Activated CD8-positive, alpha-beta memory T cell treated with anti-CD3 and anti-CD28 coated beads, Interleukin-2, amount 50 U/mL, for 48 hours (primary cell): Measurements from ENCODE around the gene BCAN.
"Not testable (repeated sequence)": the region's sequence is repeated elsewhere in the genome, so short reads cannot be mapped to it uniquely, and the experiment has no call there.

Experiments used
- DNase-seq: peaks from one replicate; pipeline ENCODE4 v3.0.0-alpha.2; 2020

The BCAN gene, protein sequence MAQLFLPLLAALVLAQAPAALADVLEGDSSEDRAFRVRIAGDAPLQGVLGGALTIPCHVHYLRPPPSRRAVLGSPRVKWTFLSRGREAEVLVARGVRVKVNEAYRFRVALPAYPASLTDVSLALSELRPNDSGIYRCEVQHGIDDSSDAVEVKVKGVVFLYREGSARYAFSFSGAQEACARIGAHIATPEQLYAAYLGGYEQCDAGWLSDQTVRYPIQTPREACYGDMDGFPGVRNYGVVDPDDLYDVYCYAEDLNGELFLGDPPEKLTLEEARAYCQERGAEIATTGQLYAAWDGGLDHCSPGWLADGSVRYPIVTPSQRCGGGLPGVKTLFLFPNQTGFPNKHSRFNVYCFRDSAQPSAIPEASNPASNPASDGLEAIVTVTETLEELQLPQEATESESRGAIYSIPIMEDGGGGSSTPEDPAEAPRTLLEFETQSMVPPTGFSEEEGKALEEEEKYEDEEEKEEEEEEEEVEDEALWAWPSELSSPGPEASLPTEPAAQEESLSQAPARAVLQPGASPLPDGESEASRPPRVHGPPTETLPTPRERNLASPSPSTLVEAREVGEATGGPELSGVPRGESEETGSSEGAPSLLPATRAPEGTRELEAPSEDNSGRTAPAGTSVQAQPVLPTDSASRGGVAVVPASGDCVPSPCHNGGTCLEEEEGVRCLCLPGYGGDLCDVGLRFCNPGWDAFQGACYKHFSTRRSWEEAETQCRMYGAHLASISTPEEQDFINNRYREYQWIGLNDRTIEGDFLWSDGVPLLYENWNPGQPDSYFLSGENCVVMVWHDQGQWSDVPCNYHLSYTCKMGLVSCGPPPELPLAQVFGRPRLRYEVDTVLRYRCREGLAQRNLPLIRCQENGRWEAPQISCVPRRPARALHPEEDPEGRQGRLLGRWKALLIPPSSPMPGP

DNA sequence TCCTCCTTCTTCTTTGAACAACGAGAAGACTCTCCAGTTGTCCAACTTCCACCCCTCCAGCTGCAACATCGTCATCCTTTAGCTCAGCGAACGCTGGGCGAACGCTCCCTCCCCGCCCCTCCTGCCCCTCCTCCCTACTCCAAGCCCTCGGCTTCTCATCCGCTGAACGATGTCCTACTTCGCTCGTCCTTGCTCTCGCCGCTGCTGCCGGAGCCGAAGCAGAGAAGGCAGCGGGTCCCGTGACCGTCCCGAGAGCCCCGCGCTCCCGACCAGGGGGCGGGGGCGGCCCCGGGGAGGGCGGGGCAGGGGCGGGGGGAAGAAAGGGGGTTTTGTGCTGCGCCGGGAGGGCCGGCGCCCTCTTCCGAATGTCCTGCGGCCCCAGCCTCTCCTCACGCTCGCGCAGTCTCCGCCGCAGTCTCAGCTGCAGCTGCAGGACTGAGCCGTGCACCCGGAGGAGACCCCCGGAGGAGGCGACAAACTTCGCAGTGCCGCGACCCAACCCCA is at the start of gene BCAN:
TSS of gene BCAN (plus strand) at position 357 of the 504 bp plus-strand sequence. CDS start 3,938 bp downstream, outside the sequence.
- no peak for DNase-seq

DNA sequence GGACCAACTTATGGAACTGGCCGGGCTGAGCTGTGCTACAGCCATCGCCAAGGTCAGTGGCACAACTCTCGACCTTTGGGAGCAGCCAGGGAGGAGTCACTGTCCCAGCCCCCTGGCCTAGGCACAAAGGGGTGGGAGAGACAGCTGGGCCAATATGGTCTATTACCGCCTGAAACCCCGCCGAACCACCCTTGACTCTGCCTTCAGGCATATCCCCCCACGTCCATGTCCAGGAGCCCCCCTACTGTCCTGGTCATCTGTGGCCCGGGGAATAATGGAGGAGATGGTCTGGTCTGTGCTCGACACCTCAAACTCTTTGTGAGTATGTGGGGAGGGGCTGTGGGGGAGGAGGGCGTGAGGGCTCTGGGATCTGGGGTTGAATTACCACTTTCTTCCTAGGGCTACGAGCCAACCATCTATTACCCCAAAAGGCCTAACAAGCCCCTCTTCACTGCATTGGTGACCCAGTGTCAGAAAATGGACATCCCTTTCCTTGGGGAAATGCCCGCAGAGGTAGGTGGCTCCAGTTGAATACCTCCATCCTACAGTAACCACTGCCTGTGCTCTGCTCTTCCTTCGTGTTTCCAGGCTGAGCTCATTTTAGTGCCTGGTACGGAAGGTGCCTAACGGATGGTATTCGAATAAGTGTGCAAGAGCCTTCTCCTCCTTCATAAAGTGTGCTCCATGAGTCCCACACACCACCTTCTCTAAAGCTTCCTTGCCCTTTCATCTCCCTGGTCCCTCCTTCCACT is 49.6 kb upstream of the BCAN start:
- no peak for DNase-seq

DNA sequence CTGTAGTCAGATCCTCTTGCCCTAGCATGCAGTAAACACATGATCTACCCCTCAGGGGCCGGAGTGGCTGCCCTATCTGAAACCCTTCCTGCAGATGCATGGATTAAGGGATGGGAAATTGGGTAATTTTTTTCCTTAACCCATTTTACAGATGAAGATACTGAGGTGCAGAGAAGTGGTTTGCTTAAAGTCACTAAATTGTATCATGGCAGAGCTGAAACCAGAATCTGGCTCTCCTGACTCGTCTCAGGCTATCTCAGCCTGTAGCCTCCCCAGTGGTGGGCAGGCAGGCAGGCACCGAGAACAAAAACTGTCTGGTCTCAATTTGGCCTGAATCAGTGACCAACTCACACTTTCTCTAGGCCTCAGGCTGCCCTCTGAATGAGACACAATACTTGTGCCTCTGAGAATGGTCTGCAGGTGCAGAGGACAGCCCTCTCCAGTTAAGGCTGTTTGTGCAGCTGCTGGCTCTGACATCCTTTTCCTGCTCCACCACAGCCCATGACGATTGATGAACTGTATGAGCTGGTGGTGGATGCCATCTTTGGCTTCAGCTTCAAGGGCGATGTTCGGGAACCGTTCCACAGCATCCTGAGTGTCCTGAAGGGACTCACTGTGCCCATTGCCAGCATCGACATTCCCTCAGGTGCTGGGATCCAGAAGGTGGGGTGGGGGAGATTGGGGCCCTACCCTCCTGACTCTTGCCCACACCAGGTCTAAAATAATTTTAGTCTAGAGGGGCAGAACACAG is 48.8 kb upstream of the BCAN start:
- no peak for DNase-seq

DNA sequence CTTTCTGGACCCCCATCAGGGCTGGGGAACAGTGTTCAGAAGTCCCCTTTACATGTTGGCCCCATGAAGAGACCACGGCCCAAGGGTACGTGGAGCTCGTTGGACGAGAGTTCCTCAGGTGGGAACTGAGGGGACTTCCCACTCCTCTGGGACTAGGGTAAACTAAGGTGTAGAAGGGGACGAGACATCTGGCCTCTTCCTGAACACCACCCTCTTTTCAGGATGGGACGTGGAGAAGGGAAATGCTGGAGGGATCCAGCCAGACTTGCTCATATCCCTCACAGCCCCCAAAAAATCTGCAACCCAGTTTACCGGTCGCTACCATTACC is 48.3 kb upstream of the BCAN start:
- no peak for DNase-seq

GRCh38 chr1:156594190-156594589 is 47.7 kb upstream of the BCAN start:
- DNase-seq, result no peak

DNA sequence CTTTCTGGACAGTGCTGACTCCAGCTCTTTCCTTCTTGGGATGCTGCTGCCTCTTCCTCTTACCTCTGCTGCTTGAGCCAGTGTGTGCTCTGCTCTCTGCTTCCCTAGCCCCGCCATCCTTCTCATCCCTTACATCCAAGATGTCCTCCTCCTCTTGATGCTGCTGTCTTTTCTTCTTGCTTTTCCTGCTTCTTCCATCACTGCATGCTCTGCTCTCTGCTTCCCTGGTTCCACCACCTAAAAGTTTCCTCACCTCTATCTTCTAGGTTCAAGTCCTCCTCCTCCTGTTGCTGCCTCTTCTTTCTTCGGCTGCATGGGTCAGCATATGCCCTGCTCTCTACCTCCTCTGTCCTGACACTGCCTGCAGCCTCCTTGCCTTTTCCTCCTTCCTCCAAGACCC is 46.9 kb upstream of the BCAN start:
- no peak for DNase-seq

- DNase-seq, result no peak
Measured at GRCh38 chr1:156596426-156596825, 45.5 kb upstream of the BCAN start.

- DNase-seq, result no peak
Measured at GRCh38 chr1:156598125-156598524, 43.8 kb upstream of the BCAN start.

GRCh38 chr1:156598731-156599432 is 43.0 kb upstream of the BCAN start:
- DNase-seq, result no peak

DNA sequence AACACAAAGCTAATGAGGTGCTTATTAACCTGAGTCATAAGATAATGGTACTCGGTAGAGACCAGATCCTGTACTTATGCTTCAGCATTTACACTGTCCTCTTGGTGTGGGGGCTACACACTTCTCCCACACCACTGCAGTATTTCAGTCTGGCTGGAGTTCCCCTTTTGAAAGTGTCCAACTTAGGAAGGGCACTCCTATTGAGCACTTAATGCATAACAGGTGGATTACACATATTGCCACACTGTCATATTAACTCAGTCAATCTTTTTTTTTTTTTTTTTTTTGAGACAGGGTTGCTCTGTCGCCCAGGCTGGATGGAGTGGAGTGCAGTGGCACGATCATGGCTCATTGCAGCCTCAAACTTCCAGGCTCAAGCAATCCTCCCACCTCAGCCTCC is 42.1 kb upstream of the BCAN start:
- no peak for DNase-seq

DNA sequence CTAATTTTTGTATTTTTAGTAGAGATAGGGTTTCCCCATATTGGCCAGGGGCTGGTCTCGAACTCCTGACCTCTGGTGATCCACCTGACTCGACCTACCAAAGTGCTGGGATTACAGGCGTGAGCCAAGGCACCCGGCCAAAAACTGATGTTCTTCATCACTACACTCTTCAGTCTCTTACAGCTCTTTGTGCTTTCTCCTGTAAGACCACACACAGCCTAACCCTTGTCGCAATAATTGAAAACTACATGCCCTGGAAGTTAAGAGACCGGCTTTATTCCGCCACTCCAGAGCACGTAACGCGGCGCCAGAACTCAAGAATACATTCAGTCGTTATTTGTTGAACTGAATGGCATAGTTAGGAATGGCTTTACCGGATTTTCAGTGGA is 41.2 kb upstream of the BCAN start:
- no peak for DNase-seq

DNA sequence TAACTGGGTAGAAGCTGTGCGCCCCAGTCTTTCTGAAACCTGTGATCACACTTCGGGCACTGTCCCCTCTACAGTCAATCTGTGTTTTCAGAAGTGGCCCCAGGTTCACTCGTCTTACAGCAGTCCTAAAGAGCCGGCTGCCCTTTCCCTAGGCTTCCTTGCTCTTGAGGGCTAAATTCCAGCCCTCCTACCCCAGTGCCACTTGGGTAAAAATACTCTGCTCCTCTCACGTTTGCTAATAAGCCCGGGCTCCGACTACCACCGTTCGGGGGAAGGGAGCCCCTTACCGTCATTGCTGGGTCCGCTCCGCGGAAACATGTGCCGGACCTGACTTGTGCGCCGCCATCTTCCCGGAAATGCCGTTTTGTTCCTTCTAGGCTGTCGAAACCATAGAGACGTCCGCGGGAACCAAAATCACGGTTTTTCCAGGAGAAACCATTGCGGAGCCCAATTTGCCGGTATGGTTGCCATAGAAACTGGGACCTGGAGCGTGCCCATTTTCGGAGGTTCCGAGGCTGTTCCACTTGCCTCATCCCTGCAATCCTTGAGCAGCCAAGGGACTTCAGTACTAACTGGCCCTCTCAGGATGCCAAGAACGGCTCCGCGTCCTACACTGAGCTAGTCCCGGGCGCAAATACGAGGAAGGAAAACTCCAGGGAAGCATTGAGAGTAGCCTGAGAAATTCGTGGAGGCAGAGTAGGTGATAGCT is 40.6 kb upstream of the BCAN start, which contains the start of gene GPATCH4:
TSS of gene GPATCH4 (minus strand) at position 358 of the 709 bp plus-strand sequence.
- DNase-seq, result peak; percentile 87

DNA sequence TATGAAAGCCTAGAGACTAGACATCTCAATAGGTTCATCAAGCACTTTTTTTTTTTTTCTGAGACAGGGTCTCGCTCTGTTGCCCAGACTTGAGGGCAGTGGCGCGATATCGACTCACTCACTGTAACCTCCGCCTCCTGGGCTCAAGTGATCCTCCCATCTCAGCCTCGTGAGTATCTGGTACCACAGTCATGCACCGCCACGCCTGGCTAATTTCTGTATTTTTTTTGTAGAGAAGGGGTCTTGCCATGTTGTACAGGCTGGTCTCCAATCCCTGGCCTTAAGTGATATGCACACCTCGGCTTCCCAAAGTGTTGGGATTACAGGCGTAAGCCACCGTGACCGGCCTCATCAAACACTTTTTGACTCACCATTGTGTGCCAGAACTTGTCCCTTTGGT is 40.0 kb upstream of the BCAN start:
- no peak for DNase-seq

- DNase-seq, result no peak
Measured at GRCh38 chr1:156602557-156602993, 39.3 kb upstream of the BCAN start.

DNA sequence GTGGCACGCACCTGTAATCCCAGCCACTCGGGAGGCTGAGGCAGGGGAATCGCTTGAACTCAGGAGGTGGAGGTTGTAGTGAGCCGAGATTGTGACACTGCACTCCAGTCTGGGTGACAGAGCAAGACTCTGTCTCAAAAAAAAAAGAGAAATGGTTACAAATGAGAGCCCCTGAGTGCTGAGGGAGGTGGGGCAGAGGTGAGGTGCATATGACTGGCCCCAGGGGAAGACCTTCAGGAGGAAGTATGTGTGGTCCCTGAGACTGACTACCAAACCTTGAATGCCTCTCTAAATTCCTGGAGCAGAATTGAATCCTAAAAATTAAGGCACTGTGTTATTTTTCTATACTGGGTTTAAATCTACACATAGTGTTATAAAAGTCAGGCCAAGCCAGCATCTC is 34.6 kb upstream of the BCAN start:
- DNase-seq, result not testable (repeated sequence)

- DNase-seq, result no peak
Measured at GRCh38 chr1:156608036-156608674, 33.8 kb upstream of the BCAN start.

GRCh38 chr1:156608981-156609380 is 32.9 kb upstream of the BCAN start:
- peak; percentile 72 for DNase-seq

GRCh38 chr1:156610072-156610471 is 31.8 kb upstream of the BCAN start:
- DNase-seq, result not testable (repeated sequence)

- no peak for DNase-seq
Measured at GRCh38 chr1:156612666-156613065, 29.3 kb upstream of the BCAN start.

- DNase-seq, result no peak
Measured at GRCh38 chr1:156615946-156616345, 26.0 kb upstream of the BCAN start.
